ENCODE data around the gene FBN1.

Gene FBN1

DNA sequence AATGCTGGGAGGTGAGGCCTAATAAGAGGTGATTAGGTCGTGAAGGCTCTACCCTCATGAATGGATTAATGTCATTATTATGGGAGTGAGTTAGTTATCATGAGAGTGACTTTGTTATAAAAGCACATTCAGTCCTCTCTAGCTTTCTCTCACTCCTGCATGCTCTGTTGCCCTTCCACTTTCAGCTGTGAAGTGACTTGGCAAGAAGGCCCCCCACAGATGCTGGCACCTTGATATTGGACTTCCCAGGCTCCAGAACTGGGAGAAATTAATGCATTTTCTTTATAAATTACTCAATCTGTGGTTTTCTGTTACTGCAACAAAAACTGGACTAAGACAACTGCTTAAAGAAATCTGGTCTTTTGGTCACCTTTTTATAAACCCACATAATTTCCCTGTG is 144.3 kb downstream of the FBN1 start:
- DNase-seq, result no peak

DNA sequence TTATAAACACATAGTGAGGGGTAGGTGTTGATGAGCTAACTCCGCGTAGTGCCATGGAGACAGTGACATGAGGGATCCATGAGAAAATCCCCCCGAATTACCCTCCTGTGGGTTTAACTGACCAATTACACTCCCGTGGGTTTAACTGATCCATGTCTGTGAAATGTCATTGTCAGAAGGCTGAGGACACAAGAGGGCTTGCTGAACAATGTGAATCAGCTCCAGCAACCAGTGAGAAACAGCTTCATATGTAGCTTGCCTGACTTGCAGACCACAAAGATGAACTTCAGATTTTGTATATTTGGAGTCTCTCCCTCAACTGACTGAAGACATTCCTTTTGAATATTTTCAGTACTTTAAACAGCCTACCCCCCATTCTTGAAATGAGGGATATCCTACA is 144.9 kb downstream of the FBN1 start:
- DNase-seq, result no peak

DNA sequence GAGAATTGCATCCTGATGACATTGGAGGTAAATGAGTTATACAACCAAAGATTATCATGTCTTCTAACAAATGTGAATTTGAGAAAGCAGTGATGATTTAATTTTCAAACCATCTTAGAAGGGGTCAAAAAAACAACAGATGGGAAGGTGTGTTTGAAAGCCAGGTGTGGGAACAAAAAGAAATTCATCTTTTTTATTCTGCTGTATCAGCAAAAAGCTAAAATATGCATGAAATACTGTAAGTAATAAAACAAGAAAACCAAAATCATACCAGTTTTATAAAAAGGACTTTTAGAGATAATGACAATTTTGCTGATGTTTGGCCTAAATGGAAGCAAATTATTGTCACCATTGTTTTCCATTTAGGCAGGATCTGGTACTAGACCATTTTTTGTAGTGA is 145.5 kb downstream of the FBN1 start:
- DNase-seq, result no peak

DNA sequence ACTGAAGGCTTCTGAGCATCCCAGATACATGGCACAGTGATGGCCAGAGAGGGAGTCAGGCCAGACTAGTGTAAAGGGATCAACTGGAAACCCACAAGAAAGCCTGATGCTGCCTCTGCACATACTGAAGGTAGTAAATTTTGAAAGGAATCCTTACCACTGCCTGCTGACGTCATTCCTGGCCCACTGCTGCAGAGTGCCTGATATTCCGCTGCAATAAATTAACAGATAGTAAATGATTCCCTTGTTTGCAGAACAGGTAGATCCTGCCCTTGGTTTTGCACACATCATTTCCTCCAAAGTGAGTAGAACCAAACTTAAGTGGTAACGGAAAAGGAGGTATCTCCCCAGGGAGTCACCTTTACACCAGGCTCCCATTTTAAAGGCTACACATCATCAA is 146.7 kb downstream of the FBN1 start:
- no peak for DNase-seq

DNA sequence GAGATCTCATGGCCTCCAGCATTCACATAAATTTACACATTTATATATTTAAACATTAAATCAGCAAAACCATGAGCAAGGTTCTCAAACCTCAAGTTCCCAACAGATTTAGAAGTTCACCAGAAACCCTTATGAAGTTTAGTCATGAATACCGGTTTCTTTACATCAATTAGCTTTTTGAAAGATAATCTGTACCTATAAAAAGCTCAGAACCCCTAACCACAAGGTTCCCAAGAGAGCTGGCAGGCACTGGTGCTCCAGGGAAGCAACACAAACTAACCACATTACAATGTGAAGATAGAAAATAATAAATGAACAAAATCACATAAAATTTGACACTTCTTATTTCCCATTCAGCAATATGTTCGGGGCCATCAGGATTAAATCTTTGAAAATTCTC is 150.9 kb downstream of the FBN1 start:
- no peak for DNase-seq

DNA sequence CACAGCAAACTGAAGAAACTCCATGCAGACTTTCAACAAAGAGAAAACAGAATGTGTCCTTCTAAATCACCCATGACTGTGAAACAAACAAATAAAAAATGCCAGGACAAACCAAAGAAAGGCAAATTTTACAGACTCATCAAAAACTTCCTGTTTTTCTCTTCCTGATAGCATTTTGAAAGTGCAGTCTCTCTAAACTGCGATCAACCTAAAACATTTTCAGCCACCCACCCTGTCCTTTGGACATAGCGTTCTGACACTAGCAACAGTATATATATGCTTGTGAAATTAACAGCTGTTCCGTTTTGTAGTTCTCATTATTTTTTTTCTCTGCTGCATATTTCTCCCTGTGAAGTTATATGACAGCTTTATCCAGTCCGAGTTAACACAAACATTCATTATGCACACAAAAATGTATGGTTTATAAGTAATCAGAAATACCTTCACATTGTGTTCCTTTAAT is 151.7 kb downstream of the FBN1 start:
- DNase-seq, result no peak

DNA sequence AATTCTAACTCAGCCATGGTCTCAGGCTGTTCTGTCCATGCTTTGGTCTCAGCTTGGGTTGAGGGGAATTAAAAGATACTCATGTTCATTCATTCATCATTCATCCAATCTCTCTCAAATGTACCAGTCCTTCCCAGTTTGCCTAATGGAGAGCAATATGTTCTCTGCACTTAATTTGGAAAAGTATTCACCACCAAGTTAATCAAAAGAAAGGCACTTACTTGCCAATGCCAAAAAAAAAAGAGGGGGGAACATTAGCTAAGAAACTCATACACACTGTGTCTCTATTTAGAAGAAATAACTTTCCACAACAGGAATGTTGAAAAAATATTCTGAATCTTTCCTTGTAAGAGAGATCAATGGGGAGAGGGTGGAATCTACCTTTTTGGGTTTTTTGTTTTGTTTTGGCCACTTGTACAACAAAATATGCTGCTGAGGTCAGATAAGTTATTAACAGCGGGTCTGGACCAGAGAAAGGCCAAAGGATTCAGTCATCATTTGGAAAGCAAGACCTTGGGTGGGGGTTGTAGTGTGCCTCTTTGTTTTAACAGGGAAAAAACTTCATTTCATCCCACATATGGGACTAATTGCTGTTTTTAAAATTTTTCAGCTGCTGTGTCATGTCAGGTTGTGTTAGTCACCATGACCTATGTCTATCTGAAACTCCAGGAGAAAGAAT is 152.3 kb downstream of the FBN1 start:
- no peak for DNase-seq

DNA sequence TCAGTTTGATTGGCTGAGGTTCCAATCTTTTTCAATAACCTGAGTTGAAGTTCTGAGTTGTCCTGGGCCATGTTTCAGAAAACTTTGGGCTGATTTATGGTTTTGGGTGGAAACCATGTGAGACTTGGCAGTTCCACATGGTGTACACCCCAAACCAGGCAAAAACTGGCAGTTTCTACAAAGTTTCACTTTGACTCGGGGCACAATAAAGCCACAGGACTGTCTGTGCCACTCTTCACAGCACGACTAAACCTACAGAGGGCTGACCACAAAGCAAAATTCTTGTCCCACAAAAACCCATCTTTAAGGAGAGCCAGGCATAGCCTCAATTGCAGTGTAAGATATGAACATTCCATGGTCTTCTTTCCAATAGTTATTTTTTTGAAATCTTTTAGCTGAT is 159.3 kb downstream of the FBN1 start:
- DNase-seq, result no peak

DNA sequence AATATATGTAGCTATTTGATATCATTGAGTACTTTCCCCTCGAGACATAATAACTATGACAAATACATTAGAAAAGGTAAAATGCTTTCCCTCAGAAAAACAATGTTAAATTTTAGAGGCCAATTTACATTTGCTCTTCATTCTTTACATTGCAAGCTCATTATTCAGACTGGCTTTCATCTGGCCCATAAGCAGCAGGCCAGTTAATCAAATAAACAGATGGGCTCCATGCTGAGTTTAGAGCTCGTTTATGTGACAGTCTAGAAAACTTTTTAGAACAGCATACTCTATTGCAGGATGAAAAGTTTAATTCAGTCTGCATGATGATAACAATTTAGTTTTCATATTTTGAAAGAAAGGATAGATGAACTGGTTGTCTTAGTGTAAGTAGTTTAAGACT is 163.7 kb downstream of the FBN1 start:
- DNase-seq, result no peak

DNA sequence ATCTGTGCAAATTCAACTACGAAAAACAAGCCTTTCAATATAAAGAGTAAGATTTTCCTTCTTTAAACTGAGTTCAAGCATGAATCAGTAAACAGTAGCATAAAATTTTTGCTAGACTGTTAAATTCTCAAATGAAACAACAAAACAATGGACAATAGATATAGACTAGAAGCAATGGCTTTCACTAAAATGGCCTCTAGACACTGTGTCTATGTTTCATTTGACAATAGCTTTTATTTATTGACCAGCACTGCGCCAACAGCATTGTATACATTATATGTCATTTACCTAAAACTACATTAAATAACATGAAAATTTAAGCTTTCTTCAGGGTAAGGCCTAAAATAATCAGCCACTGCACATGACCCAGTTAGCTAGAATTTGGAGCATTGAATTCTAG is 165.8 kb downstream of the FBN1 start:
- no peak for DNase-seq

DNA sequence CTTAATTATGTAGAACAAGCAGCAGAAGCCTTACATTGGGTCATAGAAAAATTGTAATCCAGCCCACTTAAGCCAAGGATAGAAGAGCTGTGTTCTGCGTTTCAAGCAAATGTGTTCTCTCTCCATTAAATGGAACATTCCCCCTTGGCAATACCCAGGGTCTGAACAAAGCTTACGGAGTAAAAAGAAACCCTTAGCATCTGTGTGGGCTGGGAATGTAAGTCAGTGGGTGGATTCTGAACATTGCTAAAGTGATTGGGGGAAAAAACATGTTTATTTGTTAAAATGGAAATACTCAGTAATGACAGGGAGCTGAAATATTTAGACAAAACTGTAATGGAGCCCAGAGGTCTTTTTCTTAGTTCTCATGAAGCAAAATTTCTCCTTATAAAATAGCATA is 166.9 kb downstream of the FBN1 start:
- DNase-seq, result no peak

DNA sequence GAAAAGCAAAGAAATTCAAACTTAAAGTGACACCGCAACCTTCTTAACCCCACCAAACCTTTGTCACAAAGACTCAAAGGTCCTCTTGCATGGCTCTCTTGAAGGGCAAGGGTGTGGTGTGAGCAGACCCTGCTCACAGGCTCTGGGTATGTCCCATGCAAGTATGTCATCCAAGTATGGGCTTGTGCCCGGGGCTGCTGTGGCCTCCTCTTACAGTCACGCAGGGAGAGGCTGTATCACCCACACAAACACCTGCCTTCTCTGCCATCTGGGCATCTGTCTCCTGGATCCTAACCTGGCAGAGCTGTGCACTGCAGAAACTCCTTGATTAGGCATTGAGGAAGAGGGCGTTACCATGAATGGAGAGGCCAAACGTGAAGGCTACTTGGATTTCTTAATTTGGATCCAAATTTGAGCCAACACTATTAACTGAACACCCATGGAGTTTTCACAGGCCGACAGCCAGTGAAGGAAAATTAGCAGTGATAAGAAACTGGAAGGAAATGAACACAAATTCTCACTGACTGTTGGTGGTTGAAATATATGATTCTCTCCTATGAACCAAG is 167.6 kb downstream of the FBN1 start:
- DNase-seq, result no peak

DNA sequence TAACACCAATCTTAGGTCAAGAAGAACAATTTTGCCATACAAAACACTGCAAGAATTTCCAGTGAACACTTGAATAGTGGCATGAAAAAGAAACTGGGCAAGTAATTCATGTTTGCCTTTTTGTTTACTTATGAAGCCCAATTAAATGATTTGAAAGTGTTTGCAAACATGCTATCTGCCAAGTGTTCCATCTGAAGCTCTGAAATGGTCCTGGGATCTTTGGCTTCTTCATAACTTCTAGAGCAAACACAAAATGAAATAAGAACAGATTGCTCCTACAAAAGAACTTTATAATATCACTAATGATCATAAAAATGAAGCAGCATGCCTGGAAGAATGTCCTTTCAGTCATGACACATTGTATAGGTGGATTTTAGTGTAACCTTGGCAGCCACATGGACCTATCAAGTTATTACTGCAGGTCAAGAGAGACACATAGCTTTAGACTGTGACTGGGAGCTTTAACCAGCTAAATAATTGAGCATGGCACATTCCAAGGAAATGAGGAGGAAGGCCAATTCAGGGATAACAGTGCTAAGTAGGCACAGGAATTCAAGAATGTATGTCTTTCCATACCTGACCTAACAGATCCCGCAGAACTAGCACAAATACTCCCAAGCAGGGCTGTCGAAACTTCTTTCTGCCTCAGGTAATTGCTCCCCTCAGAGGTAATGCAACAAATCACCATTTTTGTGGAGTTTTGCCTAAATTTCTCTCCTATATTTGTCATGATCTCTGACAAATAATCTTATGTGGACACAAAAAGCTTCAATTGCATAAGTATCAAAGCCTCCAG is 169.7 kb downstream of the FBN1 start:
- DNase-seq, result no peak

DNA sequence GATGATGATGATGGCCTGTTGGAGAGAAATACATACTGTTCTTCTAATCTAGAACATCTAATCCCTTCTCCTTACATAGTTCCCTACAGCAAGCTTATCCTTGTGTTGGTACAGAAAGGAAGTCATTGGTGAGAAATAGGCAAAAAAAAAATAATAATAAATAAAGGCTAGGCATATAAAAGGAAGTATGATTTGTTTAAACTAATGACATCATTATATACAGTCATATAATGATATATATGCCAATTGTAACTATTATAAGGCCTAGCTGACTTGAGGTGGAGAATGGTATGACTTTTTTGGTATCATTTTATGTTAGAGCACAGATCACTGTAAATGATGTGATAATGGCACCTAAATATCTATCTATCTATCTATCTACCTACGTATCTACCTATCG is 171.8 kb downstream of the FBN1 start:
- no peak for DNase-seq

DNA sequence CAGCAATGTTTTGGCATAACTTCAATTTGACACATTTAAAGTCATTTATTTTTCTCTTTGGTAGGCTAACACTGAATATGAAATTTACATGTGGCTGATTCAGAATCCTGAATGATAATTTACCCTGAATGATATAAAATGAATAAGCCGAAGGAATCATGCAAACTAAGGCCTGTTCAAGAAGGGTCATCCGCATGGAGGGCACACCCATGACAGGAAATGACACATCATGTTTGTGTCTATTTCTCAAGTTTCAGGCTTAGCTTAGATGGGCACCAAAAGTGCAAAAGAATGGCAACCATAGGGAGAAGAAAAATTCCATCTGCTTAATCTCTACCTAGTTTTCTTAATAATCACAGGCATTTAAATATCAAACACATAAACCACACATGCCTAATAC is 172.8 kb downstream of the FBN1 start:
- DNase-seq, result no peak

DNA sequence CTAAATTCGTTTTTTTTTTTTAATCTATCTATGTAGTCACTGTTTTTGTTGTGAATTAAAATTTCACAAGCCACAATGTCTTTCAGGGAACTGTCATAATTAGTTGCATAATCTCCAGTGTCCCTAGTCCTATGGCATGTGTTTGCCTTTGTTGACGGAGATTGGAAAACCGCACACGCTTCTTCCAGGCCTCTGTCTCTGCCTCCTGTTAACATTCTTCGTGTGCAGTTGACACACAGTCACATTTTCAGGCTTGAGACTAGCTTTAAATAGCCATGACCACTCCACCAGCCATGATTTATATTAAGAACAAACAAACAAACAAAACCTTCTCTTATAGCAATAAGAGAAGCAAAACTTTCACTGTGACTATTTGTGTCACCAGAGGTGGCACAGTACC is 174.4 kb downstream of the FBN1 start:
- DNase-seq, result no peak

DNA sequence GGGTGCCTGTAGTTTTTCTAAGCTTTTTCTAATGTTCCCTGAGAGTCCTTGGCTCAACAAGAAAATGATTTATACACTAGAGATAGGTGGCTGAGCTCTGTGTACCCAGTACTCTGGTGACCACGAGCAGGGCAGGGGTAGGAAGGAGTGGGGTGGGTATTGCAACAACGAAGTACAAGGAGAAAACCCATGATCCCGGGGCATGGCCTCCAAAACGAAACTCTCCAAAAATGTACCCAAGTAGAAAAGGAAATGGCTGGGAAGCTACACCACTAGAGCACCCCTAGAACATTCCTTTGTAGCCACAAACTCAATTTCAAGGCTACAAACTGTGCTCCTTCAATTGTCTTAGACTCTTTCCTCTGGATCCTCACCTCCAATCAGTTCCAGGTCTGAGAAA is 175.4 kb downstream of the FBN1 start:
- no peak for DNase-seq

DNA sequence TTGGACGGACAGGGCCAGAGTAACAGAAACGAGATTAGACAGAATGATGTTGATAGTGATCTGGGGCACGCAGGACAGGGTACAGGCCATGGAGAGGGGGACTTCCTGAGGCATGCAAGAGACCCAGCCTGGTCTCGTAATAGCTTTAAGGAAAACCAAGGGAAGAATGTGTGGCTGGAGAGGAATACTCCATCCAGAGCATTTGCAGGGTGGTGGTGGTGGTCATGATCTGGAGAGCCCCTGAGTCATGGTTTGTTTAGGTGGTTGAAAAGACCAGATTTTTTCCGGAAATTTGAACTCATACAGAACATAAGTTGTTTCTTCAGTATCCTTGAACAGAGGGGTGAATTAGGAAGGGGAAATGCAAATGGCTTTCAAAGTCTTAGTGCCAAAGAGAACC is 175.8 kb downstream of the FBN1 start:
- DNase-seq, result no peak

DNA sequence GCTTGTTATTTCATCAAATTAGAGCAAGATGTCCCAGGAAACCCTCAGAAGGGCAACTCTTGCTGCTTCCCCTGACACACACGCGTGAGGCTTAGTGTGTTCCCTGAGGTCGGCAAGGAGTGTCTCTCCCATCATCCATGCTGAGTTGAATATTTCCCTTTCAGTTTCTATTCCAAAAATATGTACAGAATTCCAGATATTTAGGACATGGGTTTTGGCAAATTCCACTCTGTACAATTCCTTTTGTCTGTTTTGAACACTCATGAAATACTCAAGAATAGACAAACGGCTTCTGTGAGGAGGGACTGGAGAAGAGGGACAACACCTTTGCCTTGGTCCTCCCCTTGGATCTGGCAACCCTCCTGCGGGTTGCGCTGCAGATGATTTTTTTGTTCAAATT is 176.2 kb downstream of the FBN1 start:
- no peak for DNase-seq

DNA sequence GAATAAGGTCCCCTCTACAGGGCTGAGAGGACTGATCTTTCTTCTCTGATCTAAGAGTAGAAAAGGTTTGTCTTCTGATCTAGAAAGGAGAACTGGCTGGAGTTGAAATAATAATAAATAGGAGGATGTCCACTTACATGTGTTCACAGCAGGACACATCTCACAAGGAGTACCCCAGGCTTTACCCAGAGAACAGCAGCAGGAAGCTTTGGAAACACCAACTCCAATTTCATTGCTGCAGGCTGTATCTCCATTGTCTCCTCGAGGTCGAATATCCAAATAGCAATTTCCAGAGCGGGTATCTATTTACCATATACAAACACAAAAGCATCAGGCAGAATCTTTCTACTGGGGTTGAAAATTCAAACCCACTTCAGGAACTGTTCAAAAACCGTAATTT is 177.7 kb downstream of the FBN1 start:
- DNase-seq, result no peak

DNA sequence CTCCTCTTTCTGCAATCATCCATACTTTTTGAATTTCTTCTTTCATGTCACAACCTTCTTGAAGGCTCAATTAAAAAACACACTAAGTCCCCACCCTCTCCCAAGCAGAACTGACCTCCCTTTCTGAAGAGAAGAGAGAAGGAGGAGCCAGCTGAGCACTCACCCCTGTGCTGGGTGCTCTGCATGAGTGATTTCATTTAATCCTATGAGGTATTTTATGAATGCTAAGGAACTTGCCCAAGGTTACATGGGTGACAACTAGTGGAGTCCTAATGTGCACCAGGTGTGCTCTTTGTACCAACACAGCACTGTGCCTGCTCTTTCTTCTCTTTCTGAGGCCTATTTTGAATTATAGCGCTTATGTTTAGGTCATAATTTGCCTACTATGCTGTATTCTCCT is 178.7 kb downstream of the FBN1 start:
- DNase-seq, result no peak

DNA sequence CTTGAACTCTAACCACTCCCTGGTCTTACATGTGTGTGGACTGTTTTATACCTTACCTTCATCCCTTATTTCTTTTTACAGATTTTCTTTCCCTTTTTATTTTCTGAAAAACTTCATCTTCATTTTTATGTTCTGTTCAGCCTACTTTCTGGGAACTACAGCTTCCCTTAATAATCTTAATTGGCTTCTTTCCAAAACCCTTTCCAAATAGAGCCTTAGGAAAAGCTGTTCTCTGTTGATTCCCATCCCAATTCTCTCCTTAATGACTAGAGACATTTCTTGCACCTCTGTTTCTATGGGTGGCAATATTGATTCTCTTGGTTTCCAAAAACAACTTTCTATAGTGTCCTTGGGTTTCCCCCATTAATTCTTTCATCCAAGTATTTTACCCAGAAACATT is 179.4 kb downstream of the FBN1 start:
- DNase-seq, result no peak

DNA sequence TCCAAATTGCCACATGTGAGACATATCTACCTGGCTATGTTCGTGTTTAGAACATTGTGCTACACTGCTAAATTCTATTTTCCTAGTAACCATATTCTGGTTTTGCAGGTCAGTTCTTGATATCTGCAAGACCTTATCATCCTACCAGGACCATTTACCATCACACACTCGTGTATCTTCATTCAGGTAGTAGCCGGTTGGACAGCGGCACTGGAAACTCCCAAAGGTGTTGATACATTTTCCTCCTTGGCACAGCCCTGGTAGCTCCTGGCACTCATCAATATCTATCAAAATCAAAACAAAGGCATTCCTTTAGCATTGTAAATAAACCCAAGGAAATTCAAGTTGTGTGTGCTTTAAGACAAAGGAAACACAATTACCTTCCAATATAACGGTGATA is 180.1 kb downstream of the FBN1 start:
- DNase-seq, result no peak

DNA sequence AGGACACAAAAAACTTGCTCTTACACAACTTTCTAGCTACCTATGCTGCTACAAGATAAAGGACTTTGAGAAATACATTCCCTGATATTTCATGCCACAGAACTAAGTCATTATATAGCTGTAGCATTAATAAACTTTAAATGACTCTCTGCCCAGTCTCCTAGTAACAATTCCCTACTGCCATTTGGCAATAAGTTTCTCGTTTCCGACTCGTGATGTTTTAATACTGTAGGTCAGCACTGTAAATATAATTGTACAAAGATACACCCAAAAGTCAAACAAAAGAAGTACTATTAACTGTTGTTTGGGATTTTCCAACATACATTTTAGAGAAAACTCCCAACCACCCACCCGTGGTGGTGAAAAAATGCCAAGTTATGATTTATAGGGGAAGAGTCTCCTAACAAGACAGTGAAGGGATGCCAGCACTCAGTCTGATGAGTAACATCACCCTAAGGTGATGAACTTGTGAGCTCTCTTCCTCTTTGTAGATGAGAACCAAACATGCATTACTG is 182.1 kb downstream of the FBN1 start:
- no peak for DNase-seq
